Prostate gland (tissue), 2 donors: Measurements from ENCODE around the gene GRID1.

ENCODE experiments used
- CTCF ChIP-seq, 4 experiments: fragments of 200-600 bp in 2 of 4; fragments of 450-650 bp in 2 of 4; sonication (generic) in 2 of 4; IDR thresholded peaks; 1 replicate in 3 of 4; 2 replicates in 1 of 4; pipeline ENCODE4 v1.5.1; 2016 to 2019; ENCODE audit warnings: antibody characterized with exemption in 4 of 4, mild to moderate bottlenecking in 2 of 4, moderate library complexity in 2 of 4
- POLR2A ChIP-seq: fragments of 450-650 bp; IDR thresholded peaks from one replicate; pipeline ENCODE4 v1.6.1; 2016; ENCODE audit warnings: antibody characterized with exemption, mild to moderate bottlenecking

DNA sequence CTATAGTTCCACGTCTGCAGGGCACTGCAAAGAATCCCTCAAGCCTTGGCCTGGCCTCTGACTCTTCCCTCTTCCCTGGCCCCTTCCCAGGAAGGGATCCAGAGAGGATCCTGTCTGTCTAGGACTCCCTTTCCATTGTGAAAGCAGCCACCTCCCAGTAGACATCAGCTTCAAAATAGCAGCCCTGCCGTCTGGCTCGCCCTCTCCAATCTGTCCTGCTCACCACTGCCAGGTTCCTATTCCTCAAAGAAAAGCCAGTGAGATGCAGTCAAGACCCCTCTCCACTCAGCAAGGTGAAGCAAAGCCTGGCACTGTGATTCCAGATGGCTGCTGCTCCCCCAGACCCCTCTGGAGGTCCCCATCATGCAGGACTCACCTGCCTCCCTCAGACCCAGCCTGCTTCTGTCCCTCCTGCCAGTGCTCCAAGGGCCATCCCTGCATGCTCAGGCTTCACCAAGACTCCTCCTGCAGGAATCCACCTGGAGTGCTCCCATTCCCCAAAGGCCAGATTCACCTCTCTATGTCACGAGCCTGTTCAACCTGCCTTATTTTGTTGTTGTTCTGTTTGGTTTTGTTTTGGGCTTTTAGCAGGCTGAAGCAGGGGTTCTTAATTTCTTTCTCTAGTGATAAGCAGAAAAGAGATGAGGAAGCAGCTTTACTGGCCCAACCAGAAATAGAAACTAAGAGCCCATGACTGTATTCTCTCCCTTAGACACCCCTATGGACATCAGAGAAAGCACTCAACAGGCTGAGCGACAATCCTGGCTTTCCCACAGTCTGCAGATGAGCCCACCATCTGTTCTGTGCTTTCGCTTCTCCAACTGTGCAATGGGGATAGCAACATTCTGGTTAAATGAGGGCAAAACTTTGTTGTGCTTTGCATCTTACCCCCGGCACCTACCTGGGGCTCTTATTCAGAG is 305.1 kb downstream of the GRID1 start:
- TF ChIP-seq POLR2A: no peak
- no peak for TF ChIP-seq CTCF (IDR thresholded peaks at IDR 0.05)
